CD4-positive, alpha-beta T cell treated with Interleukin-10 for 1 hour (primary cell): Measurements from ENCODE around the gene RHOH.

Experiments used
- DNase-seq: peaks from one replicate; pipeline ENCODE4 v3.0.0-alpha.2; 2020

Gene RHOH

GRCh38 chr4:40209401-40209800 lies 12.6 kb downstream of the RHOH start:
- no peak for DNase-seq

- no peak for DNase-seq
These were observed 13.9 kb downstream of the RHOH start for GRCh38 chr4:40210776-40211175.

GRCh38 chr4:40211224-40212185 lies 14.7 kb downstream of the RHOH start:
- no peak for DNase-seq

- DNase-seq = no peak
These were observed 16.1 kb downstream of the RHOH start for GRCh38 chr4:40212674-40213527.

GRCh38 chr4:40214038-40214437 lies 17.2 kb downstream of the RHOH start:
- DNase-seq = peak; percentile 79

- no peak for DNase-seq
These were observed 18.0 kb downstream of the RHOH start for GRCh38 chr4:40214661-40215418.

- no peak for DNase-seq
These were observed 20.0 kb downstream of the RHOH start for GRCh38 chr4:40216622-40217366.

GRCh38 chr4:40221744-40222143 lies 24.9 kb downstream of the RHOH start:
- DNase-seq = no peak

GRCh38 chr4:40223343-40223742 lies 26.5 kb downstream of the RHOH start:
- DNase-seq = no peak

- DNase-seq = no peak
These were observed 27.6 kb downstream of the RHOH start for GRCh38 chr4:40224432-40224831.

GRCh38 chr4:40225497-40225896 lies 28.7 kb downstream of the RHOH start:
- DNase-seq = no peak

- peak; percentile 53 for DNase-seq
These were observed 30.5 kb downstream of the RHOH start for GRCh38 chr4:40227284-40227683.

GRCh38 chr4:40228497-40229365 lies 31.9 kb downstream of the RHOH start:
- no peak for DNase-seq

- no peak for DNase-seq
These were observed 34.6 kb downstream of the RHOH start for GRCh38 chr4:40231316-40231863.

- DNase-seq = no peak
These were observed 35.8 kb downstream of the RHOH start for GRCh38 chr4:40232610-40233009.

- no peak for DNase-seq
These were observed 36.4 kb downstream of the RHOH start for GRCh38 chr4:40233227-40233626.

GRCh38 chr4:40234519-40235039 lies 37.7 kb downstream of the RHOH start:
- no peak for DNase-seq

GRCh38 chr4:40238008-40238699 lies 41.3 kb downstream of the RHOH start:
- DNase-seq = no peak

- DNase-seq = peak; percentile 90
These were observed 42.1 kb downstream of the RHOH start for GRCh38 chr4:40238700-40239548.
